Measurements from ENCODE around the gene PAN3. TPM values are rescaled to one million over a fixed set of nuclear protein-coding genes. Genes with fewer than 3 reads are reported as not detected.

PAN3 gene
- total RNA-seq, 2 experiments from 2014 or later = 51.4 to 53.4 TPM

Other genes with a start within 250 kb of the PAN3 start
- not detected for gene PDX1, start 218.5 kb upstream of the PAN3 start, total RNA-seq
- gene CDX2, start 169.2 kb upstream of the PAN3 start, total RNA-seq = not detected
- not detected for gene URAD, start 149.9 kb upstream of the PAN3 start, total RNA-seq
- not detected for gene FLT3, start 38.0 kb upstream of the PAN3 start, total RNA-seq

All from activated naive CD8-positive, alpha-beta T cell treated with anti-CD3 and anti-CD28 coated beads, Interleukin-2, amount 10 ng/mL, durations not matched to agents 7 days and 5 days (primary cell).